SK-N-SH (cell line): ENCODE data around the gene HLA-B. TPM values are rescaled to one million over a fixed set of nuclear protein-coding genes. Genes with fewer than 3 reads are reported as not detected.

Experiments
- CTCF ChIA-PET: fragments of 300-600, 350-600 bp; formaldehyde crosslinking; extraction: SDS; loops from one replicate; lab custom pipeline; 2021; lab: Yijun Ruan, JAX
- POLR2A ChIA-PET: fragments of 350-600 bp; sonication (Branson Sonifier 250); formaldehyde crosslinking; extraction: SDS; loops from one replicate; lab custom pipeline; 2020; ENCODE audit warnings: antibody characterized with exemption, inconsistent platforms; lab: Yijun Ruan, JAX
- DNase-seq: peaks from one replicate; pipeline ENCODE4 v3.0.0; 2012
- H2AFZ ChIP-seq: fragments of 200-600 bp; sonication (generic); 2 replicates; pipeline ENCODE4 v1.8.1; 2016; ENCODE audit warnings: antibody characterized with exemption, mild to moderate bottlenecking, low read depth
- H3F3A ChIP-seq: fragments of 200-600 bp; sonication (generic); replicated peaks from 2 replicates; pipeline ENCODE3; 2016; ENCODE audit warnings: antibody characterized with exemption, mild to moderate bottlenecking; ENCODE audit not compliant: insufficient read depth
- H3K27ac ChIP-seq, 2 experiments: fragments of 200-500 bp in 1 of 2; fragments of 200-600 bp in 1 of 2; sonication (Bioruptor generic) in 1 of 2; sonication (generic), shearing (Covaris generic) in 1 of 2; 2 replicates each; pipeline versions ENCODE4 v1.5.1 to v1.6.1; 2014 to 2016; ENCODE audit warnings: low read depth in 2 of 2, inconsistent platforms in 1 of 2, low read length in 1 of 2, mild to moderate bottlenecking in 1 of 2, mixed read lengths in 1 of 2
- H3K27me3 ChIP-seq: fragments of 200-600 bp; sonication (generic), shearing (Covaris generic); 2 replicates; pipeline ENCODE4 v1.6.1; 2016; ENCODE audit warnings: mixed run types; ENCODE audit not compliant: insufficient read depth
- H3K36me3 ChIP-seq, 2 experiments: fragments of 200-500 bp in 1 of 2; fragments of 200-600 bp in 1 of 2; sonication (Bioruptor generic) in 1 of 2; sonication (generic) in 1 of 2; replicated peaks in 1 of 2; 2 replicates each; pipeline versions ENCODE3 to v1.5.1; 2014 to 2016; ENCODE audit warnings: low read length in 1 of 2, mild to moderate bottlenecking in 1 of 2; ENCODE audit not compliant: insufficient read depth in 2 of 2, control insufficient read depth in 1 of 2
- H3K4me1 ChIP-seq, 2 experiments: fragments of 200-500 bp in 1 of 2; fragments of 200-600 bp in 1 of 2; sonication (Bioruptor generic) in 1 of 2; sonication (generic), shearing (Covaris generic) in 1 of 2; 2 replicates each; pipeline versions ENCODE4 v1.5.1 to v1.6.1; 2014 to 2016; ENCODE audit warnings: low read depth in 1 of 2, low read length in 1 of 2, mixed run types in 1 of 2; ENCODE audit not compliant: insufficient read depth in 2 of 2, control insufficient read depth in 1 of 2
- H3K4me2 ChIP-seq: fragments of 200-600 bp; sonication (generic), shearing (Covaris generic); 2 replicates; pipeline ENCODE4 v1.6.1; 2017; ENCODE audit warnings: mixed run types
- H3K4me3 ChIP-seq, 2 experiments: fragments of 200-500 bp in 1 of 2; fragments of 200-600 bp in 1 of 2; sonication (Bioruptor generic) in 1 of 2; sonication (generic), shearing (Covaris generic) in 1 of 2; 2 replicates each; pipeline versions ENCODE4 v1.5.1 to v1.8.1; 2014 to 2016; ENCODE audit warnings: low read depth in 2 of 2, inconsistent platforms in 1 of 2, low read length in 1 of 2, mild to moderate bottlenecking in 1 of 2, mixed read lengths in 1 of 2, moderate library complexity in 1 of 2
- H3K79me2 ChIP-seq: fragments of 200-600 bp; sonication (generic); 2 replicates; pipeline ENCODE4 v1.8.1; 2017; ENCODE audit warnings: mild to moderate bottlenecking; ENCODE audit not compliant: insufficient read depth
- H3K9ac ChIP-seq: fragments of 200-600 bp; sonication (generic); 2 replicates; pipeline ENCODE4 v1.6.1; 2017; ENCODE audit warnings: mixed run types
- H3K9me2 ChIP-seq: fragments of 200-600 bp; sonication (generic); 2 replicates; pipeline ENCODE4 v1.6.1; 2017; ENCODE audit warnings: mixed run types
- H3K9me3 ChIP-seq: fragments of 200-600 bp; sonication (generic); 2 replicates; pipeline ENCODE4 v1.6.1; 2017; ENCODE audit warnings: mixed run types, mild to moderate bottlenecking, moderate library complexity
- H4K20me1 ChIP-seq: fragments of 200-600 bp; sonication (generic); 2 replicates; pipeline ENCODE4 v1.6.1; 2017; ENCODE audit warnings: mild to moderate bottlenecking, mixed run types; ENCODE audit not compliant: insufficient read depth
- CHD2 ChIP-seq: fragments of 150-350 bp; IDR thresholded peaks from 2 replicates; pipeline ENCODE4 v1.6.1; 2018; ENCODE audit warnings: low read length; ENCODE audit not compliant: partially characterized antibody
- EP300 ChIP-seq, 2 experiments: IDR thresholded peaks; 2 replicates each; pipeline versions ENCODE4 v1.4.0 to v1.6.1; 2012; ENCODE audit warnings: borderline replicate concordance in 1 of 2, low read depth in 1 of 2, low read length in 1 of 2
- GATA2 ChIP-seq: sonication (generic); formaldehyde crosslinking; IDR thresholded peaks from 2 replicates; pipeline ENCODE4 v1.5.0; 2020; ENCODE audit warnings: mild to moderate bottlenecking, missing genetic modification reagents
- JUND ChIP-seq: IDR thresholded peaks from 2 replicates; pipeline ENCODE4 v1.4.0; 2012
- MXI1 ChIP-seq: IDR thresholded peaks from 2 replicates; pipeline ENCODE4 v1.6.1; 2012; ENCODE audit warnings: mild to moderate bottlenecking, low read depth, low read length, improper control_type of control experiment
- POLR2AphosphoS5 ChIP-seq: IDR thresholded peaks from 2 replicates; pipeline ENCODE4 v1.6.1; 2012; ENCODE audit warnings: low read depth, low read length
- REST ChIP-seq: IDR thresholded peaks from 2 replicates; pipeline ENCODE4 v1.6.1; 2012; ENCODE audit warnings: mild to moderate bottlenecking, low read depth, low read length, moderate library complexity
- SMC3 ChIP-seq: IDR thresholded peaks from 2 replicates; pipeline ENCODE4 v1.6.1; 2012; ENCODE audit warnings: low read depth, low read length, improper control_type of control experiment
- TAF1 ChIP-seq: IDR thresholded peaks from 2 replicates; pipeline ENCODE4 v1.6.1; 2012; ENCODE audit warnings: low read depth, mild to moderate bottlenecking, low read length, moderate library complexity, borderline replicate concordance
- TCF12 ChIP-seq: IDR thresholded peaks from 2 replicates; pipeline ENCODE4 v1.4.0; 2012
- USF2 ChIP-seq: fragments of 150-350 bp; IDR thresholded peaks from 2 replicates; pipeline ENCODE4 v1.6.1; 2017; ENCODE audit warnings: antibody characterized with exemption, low read length, low read depth, borderline replicate concordance
- WGBS: methylation state at CpG from one replicate; pipeline ENCODE4 v1.1.6; 2017; ENCODE audit warnings: low lambda C conversion rate; 5-methylcytosine and 5-hydroxymethylcytosine counted together
- polyA plus RNA-seq, 3 experiments: library from polyadenylated mRNA; depleted of rRNA; stranded (reverse); fragments of >200 nt; gene quantifications; 2 replicates each; pipeline ENCODE4 v1.2.3, GENCODE V29; 2012

The HLA-B gene
- polyA plus RNA-seq, 1 of the 3 experiments (the other 2 are of a cell fraction), result 18.7 TPM

- Histone ChIP-seq H3K4me1 (no peaks in the 10 kb centered on the region), H3K9ac (no peak overlapping the region), H3K79me2 (no peaks in the 10 kb centered on the region), H4K20me1 (no peaks in the 10 kb centered on the region), H3K9me3 (no peaks in the 10 kb centered on the region), H2AFZ (no peak overlapping the region), H3F3A (no peaks in the 10 kb centered on the region), H3K27ac (no peak overlapping the region), H3K27me3 (peaks cover 26% of the 10 kb centered on the region; the same call in 1 of the 2 replicates), H3K4me3 (no peak overlapping the region), H3K4me2 (no peak overlapping the region), H3K9me2 (no peaks in the 10 kb centered on the region), H3K36me3 (no peaks in the 10 kb centered on the region)
- POLR2A ChIA-PET, result no interaction called here
- 2% methylated on average over 7 of the region's 8 CpGs for WGBS
- TF ChIP-seq GATA2 (CRISPR knock-in tag) (no peak), TCF12 (no peak), EP300 (IDR thresholded peaks at IDR 0.05; ENCODE audit: borderline replicate concordance in 1 of 2, low read depth in 1 of 2, low read length in 1 of 2) (no peak)
- no peak for DNase-seq
- CTCF ChIA-PET, result no interaction called here
These were observed 5.3 kb downstream of the HLA-B start for GRCh38 chr6:31351401-31352309.

- TF ChIP-seq SMC3, result no peak
- no peak for TF ChIP-seq CHD2
- TF ChIP-seq USF2, result no peak
- no peak for TF ChIP-seq TAF1
- TF ChIP-seq POLR2AphosphoS5, result no peak
- TF ChIP-seq MXI1, result no peak
- no peak for TF ChIP-seq REST
- TF ChIP-seq JUND, result no peak
- H3K4me1 ChIP-seq, result no peaks in the 10 kb centered on the region
- no peaks in the 10 kb centered on the region for H3K9me3 ChIP-seq
- H4K20me1 ChIP-seq, result no peaks in the 10 kb centered on the region
- no peak for DNase-seq
- H3K79me2 ChIP-seq, result no peaks in the 10 kb centered on the region
- ChIA-PET CTCF (interaction anchor here (1.2 kb wide), 1 partner anchor 16 kb away, joined by 5 read pairs; no protein-coding TSS in a partner anchor), POLR2A (no interaction called here)
- H2AFZ ChIP-seq, result no peak overlapping the region
- no peak overlapping the region for H3K4me2 ChIP-seq
- no peak overlapping the region for H3K27ac ChIP-seq
- H3K36me3 ChIP-seq, result no peaks in the 10 kb centered on the region
- peaks cover 26% of the 10 kb centered on the region; the same call in 1 of the 2 replicates for H3K27me3 ChIP-seq
- no peak overlapping the region for H3K4me3 ChIP-seq
- no peak overlapping the region for H3K9ac ChIP-seq
- H3K9me2 ChIP-seq, result no peaks in the 10 kb centered on the region
- WGBS, result 0% methylated on average over 3 of the region's 3 CpGs
- no peaks in the 10 kb centered on the region for H3F3A ChIP-seq
These were observed 6.0 kb downstream of the HLA-B start for GRCh38 chr6:31351033-31351380.
